OCI-LY3 (cell line): ENCODE data around the gene MTMR1.

Experiments
- H2AFZ ChIP-seq: fragments of 200-600, 300-600 bp; shearing (Covaris generic); 2 replicates; pipeline ENCODE4 v1.6.0; 2014; ENCODE audit warnings: antibody characterized with exemption, low read depth, low read length
- H3K27ac ChIP-seq: fragments of 200-600, 300-600 bp; sonication (generic); 2 replicates; pipeline ENCODE4 v1.5.1; 2014; ENCODE audit warnings: mild to moderate bottlenecking, low read length, moderate library complexity, mixed read lengths
- H3K27me3 ChIP-seq: fragments of 200-600, 300-600 bp; sonication (generic); 2 replicates; pipeline ENCODE4 v1.6.1; 2014; ENCODE audit warnings: low read depth, low read length, mixed read lengths
- H3K36me3 ChIP-seq: fragments of 200-600, 300-600 bp; sonication (generic); replicated peaks from 2 replicates; pipeline ENCODE3; 2014; ENCODE audit warnings: low read depth, low read length, mixed read lengths
- H3K4me1 ChIP-seq: fragments of 300-600, 200-600 bp; sonication (generic); 2 replicates; pipeline ENCODE4 v1.6.1; 2014; ENCODE audit warnings: low read length, mixed read lengths
- H3K4me2 ChIP-seq: fragments of 200-600, 300-600 bp; sonication (generic); 2 replicates; pipeline ENCODE4 v1.6.1; 2014; ENCODE audit warnings: low read length, mixed read lengths
- H3K4me3 ChIP-seq: fragments of 300-600, 200-600 bp; sonication (generic); 2 replicates; pipeline ENCODE4 v1.5.1; 2014; ENCODE audit warnings: antibody characterized with exemption, mild to moderate bottlenecking, low read length, moderate library complexity
- H3K79me2 ChIP-seq: fragments of 300-600, 200-600 bp; shearing (Covaris generic); 2 replicates; pipeline ENCODE4 v1.6.1; 2014; ENCODE audit warnings: mild to moderate bottlenecking, low read length, mixed read lengths
- H3K9ac ChIP-seq: fragments of 300-600, 200-600 bp; shearing (Covaris generic); 2 replicates; pipeline ENCODE4 v1.6.0; 2014; ENCODE audit warnings: mild to moderate bottlenecking, low read length, moderate library complexity
- H3K9me3 ChIP-seq: fragments of 200-600, 300-600 bp; shearing (Covaris generic); 2 replicates; pipeline ENCODE4 v1.6.1; 2014; ENCODE audit warnings: low read length, mixed read lengths; ENCODE audit not compliant: insufficient read depth
- H4K20me1 ChIP-seq: fragments of 200-600, 300-600 bp; sonication (generic); 2 replicates; pipeline ENCODE4 v1.6.1; 2016; ENCODE audit warnings: low read length, mixed read lengths; ENCODE audit not compliant: insufficient read depth
- EZH2phosphoT487 ChIP-seq: fragments of 200-600 bp; shearing (Covaris generic); IDR thresholded peaks from 2 replicates; pipeline ENCODE4 v1.6.1; 2018; ENCODE audit warnings: antibody characterized with exemption, mixed run types, low read depth
- TF ChIP-seq, protein P1 (sequence below): fragments of 200-600, 300-600 bp; sonication (generic); IDR thresholded peaks from 2 replicates; pipeline ENCODE4 v1.5.1; 2014; ENCODE audit warnings: antibody characterized with exemption, low read length, low read depth

The MTMR1 gene

DNA sequence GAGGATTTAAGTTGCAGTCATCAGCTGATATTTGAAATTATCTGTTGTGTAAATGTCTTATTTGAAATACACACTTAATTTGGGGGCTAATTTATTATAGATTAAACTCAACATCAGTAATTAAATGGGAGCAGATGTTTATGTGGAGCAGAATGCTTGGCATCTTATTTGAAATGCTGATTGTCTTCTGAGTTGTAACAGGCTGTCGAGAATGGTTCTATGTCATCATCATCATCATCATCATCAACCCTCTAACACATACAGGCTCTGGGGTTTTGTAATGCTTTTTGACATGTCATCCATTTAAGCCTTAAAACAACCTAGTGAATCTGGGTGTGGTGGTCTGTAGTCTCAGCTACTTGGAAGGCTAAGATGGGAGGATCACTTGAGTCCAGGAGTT lies 8.2 kb downstream of the MTMR1 start:
- no peak overlapping the region for H3K4me2 ChIP-seq
- no peak overlapping the region for H3K27ac ChIP-seq
- peaks cover 51% of the 10 kb centered on the region for H3K79me2 ChIP-seq

GRCh38 chrX:150702966-150703694 lies 9.9 kb downstream of the MTMR1 start:
- no peak overlapping the region for H3K4me3 ChIP-seq
- peaks cover 34% of the 10 kb centered on the region for H3K79me2 ChIP-seq
- no peak for TF ChIP-seq EZH2phosphoT487
- TF ChIP-seq, protein P1, sequence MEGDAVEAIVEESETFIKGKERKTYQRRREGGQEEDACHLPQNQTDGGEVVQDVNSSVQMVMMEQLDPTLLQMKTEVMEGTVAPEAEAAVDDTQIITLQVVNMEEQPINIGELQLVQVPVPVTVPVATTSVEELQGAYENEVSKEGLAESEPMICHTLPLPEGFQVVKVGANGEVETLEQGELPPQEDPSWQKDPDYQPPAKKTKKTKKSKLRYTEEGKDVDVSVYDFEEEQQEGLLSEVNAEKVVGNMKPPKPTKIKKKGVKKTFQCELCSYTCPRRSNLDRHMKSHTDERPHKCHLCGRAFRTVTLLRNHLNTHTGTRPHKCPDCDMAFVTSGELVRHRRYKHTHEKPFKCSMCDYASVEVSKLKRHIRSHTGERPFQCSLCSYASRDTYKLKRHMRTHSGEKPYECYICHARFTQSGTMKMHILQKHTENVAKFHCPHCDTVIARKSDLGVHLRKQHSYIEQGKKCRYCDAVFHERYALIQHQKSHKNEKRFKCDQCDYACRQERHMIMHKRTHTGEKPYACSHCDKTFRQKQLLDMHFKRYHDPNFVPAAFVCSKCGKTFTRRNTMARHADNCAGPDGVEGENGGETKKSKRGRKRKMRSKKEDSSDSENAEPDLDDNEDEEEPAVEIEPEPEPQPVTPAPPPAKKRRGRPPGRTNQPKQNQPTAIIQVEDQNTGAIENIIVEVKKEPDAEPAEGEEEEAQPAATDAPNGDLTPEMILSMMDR = no peak
- H3K9me3 ChIP-seq = no peaks in the 10 kb centered on the region
- no peak overlapping the region for H3K9ac ChIP-seq
- H3K36me3 ChIP-seq = peaks cover 37% of the 10 kb centered on the region
- peaks cover 12% of the 10 kb centered on the region for H4K20me1 ChIP-seq
- H2AFZ ChIP-seq = no peak overlapping the region
- no peak overlapping the region for H3K4me2 ChIP-seq
- no peak overlapping the region for H3K27ac ChIP-seq
- no peaks in the 10 kb centered on the region for H3K27me3 ChIP-seq
- peaks cover 19% of the 10 kb centered on the region for H3K4me1 ChIP-seq

More for the DNA sequence above, 8.2 kb downstream of the MTMR1 start:
- H3K4me1 ChIP-seq = peaks cover 33% of the 10 kb centered on the region
- TF ChIP-seq, protein P1 = no peak
- TF ChIP-seq EZH2phosphoT487 = no peak
- peaks cover 36% of the 10 kb centered on the region for H3K36me3 ChIP-seq
- no peak overlapping the region for H2AFZ ChIP-seq
- H3K9ac ChIP-seq = no peak overlapping the region
- peaks cover 21% of the 10 kb centered on the region for H4K20me1 ChIP-seq
- no peaks in the 10 kb centered on the region for H3K9me3 ChIP-seq
- H3K27me3 ChIP-seq = no peaks in the 10 kb centered on the region
- H3K4me3 ChIP-seq = no peak overlapping the region

DNA sequence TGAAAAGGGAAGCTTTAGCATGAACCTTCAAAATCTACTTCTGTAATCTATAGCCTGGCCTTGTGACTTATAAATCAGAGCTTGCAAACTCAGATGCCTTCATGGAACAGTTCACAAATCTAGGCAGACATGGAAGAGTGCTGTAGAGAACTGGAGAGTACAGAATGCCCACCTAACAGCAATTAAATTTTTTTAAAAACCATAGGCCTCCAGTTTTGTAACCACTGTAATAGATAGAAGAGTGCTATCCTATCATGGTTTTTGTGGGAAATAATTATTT lies 10.4 kb downstream of the MTMR1 start:
- TF ChIP-seq EZH2phosphoT487 = no peak
- peaks cover 37% of the 10 kb centered on the region for H3K36me3 ChIP-seq

DNA sequence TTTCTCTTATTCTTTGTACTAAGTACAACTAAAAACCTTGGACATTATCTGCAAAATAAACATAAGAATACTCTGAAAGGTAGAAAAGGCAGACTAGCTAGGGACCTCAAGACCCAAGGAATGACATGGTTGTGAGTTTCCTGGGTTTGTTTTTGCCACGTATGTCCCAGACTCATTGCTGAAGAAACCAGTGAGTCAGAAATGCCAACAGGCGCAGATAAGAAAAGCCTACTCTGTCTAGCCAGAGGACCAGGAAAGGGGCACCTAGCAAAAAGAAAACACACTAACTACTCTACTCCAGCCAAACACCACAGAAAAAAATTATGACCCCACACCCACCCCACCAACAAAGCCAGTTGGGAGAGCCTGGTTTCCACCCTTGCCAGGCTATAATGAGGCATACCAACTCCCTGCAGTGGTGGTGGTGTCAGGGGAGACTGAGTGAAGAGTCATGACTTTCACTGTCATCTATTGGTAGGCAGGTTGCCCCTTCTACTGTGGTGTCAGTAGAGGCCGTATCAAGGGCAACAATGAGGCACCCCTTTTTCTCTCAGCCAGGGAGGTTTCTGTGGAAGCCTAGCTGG lies 10.9 kb downstream of the MTMR1 start:
- Histone ChIP-seq H3K79me2 (peaks cover 30% of the 10 kb centered on the region), H3K9me3 (no peaks in the 10 kb centered on the region), H3K27me3 (no peaks in the 10 kb centered on the region), H3K36me3 (peaks cover 34% of the 10 kb centered on the region), H3K4me1 (peaks cover 14% of the 10 kb centered on the region), H3K4me2 (no peak overlapping the region), H3K27ac (no peak overlapping the region), H3K4me3 (no peak overlapping the region), H4K20me1 (peaks cover 9% of the 10 kb centered on the region), H3K9ac (no peak overlapping the region), H2AFZ (no peak overlapping the region)
- TF ChIP-seq EZH2phosphoT487 = no peak
- TF ChIP-seq, protein P1 = no peak

More for the DNA sequence above, 10.4 kb downstream of the MTMR1 start:
- Histone ChIP-seq H2AFZ (no peak overlapping the region), H3K9ac (no peak overlapping the region), H3K79me2 (peaks cover 31% of the 10 kb centered on the region), H3K27ac (no peak overlapping the region), H3K9me3 (no peaks in the 10 kb centered on the region), H3K27me3 (no peaks in the 10 kb centered on the region), H4K20me1 (peaks cover 12% of the 10 kb centered on the region), H3K4me3 (no peak overlapping the region), H3K4me2 (no peak overlapping the region), H3K4me1 (peaks cover 19% of the 10 kb centered on the region)
